Natural killer cell treated with Interleukin-12 subunit alpha and Interleukin-12 subunit beta and Interleukin-15 and Interleukin-18, amount 100 ng/mL, for 72 hours (primary cell): ENCODE results near the gene RTKN. TPM values are rescaled to one million over a fixed set of nuclear protein-coding genes. Genes with fewer than 3 reads are reported as not detected.
A peak's percentile ranks its signal among the peaks of the same experiment; 100 is the strongest.
"Not testable (repeated sequence)": the region's sequence is repeated elsewhere in the genome, so short reads cannot be mapped to it uniquely, and the experiment has no call there.

Experiments
- ATAC-seq, 2 donors: fragments of 150-1000 bp; cut with Tn5 transposase in 1 of 2; sonication (Bioruptor Pico), chemical (Tn5 transposase) in 1 of 2; 2 replicates each; pipeline ENCODE4 v1.10.0; 2021
- DNase-seq: peaks from one replicate; pipeline ENCODE4 v3.0.0; 2022; ENCODE audit warnings: low spot score
- H3K27ac Mint-ChIP-seq, 2 donors: 1 replicate in 1 of 2; 2 replicates in 1 of 2; pipeline ENCODE4 v1.8.0; 2022; ENCODE audit warnings: mixed read lengths in 2 of 2, mild to moderate bottlenecking in 1 of 2, moderate library complexity in 1 of 2
- H3K27me3 Mint-ChIP-seq, 2 donors: 1 replicate in 1 of 2; 2 replicates in 1 of 2; pipeline ENCODE4 v1.8.0; 2022; ENCODE audit warnings: mixed read lengths in 2 of 2
- H3K36me3 Mint-ChIP-seq: one replicate; pipeline ENCODE4 v1.8.0; 2022; ENCODE audit warnings: mixed read lengths
- H3K4me1 Mint-ChIP-seq, 2 donors: 1 replicate in 1 of 2; 2 replicates in 1 of 2; pipeline ENCODE4 v1.8.0; 2022; ENCODE audit warnings: low read depth in 2 of 2, mixed read lengths in 2 of 2, mild to moderate bottlenecking in 1 of 2
- H3K4me3 Mint-ChIP-seq: one replicate; pipeline ENCODE4 v1.8.0; 2022; ENCODE audit warnings: mixed read lengths
- H3K9me3 Mint-ChIP-seq: 2 replicates; pipeline ENCODE4 v1.8.0; 2022; ENCODE audit warnings: mixed read lengths
- total RNA-seq, 2 donors: library from RNA; stranded (reverse); gene quantifications; one replicate each; pipeline ENCODE4 v1.2.3, GENCODE V29; 2022

RTKN gene
- total RNA-seq, 2 donors from 2014 or later: 4.6 to 11.6 TPM

DNA sequence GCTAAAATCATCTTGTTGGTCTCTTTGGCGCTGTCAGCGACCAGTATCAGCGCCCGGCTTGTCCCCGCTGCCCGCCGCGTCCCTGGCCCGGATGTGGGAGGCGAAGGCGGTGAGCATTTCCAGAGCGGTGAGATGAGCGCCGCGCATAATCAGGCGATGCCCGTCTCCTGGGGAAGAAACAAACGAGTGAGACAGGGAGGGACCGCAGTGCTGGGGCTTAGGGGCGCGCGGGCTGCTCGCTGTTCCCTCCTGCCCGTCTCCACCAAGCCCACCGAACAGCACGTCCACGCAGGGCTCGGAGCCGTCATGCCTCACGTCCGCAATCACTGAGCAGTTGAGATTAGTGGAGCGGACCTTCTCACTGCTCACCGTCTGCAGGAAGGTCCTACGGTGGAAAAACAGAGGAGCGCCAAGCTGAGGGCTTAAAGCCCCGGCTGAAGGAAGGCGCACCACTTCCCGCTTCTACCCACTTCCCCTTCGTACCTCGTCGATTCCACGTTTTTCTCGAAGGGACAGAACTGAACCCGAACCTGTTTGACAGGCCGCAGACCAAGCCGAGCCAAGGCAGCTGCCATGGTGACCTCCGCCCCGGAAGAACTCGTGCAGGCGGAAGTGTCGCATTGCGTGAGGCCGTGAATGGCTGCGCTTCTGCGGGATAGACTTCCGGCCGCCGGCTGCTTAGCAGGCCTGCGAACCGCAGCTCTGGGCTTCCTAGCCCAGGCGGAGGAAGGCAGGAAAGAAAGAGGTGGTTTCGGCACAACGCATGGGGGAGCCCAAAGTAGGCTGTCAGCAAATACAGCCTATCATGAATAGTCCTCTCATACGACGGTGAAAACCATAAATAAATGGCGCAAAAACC lies 30.6 kb upstream of the RTKN start, which contains the start of gene MRPL53:
Gene MRPL53 (minus strand): TSS at position 595 of the 859 bp plus-strand sequence. CDS start 20 bp downstream, at position 575.
- peak; percentile 97 for ATAC-seq
- peak within 1 kb of the TSS; percentile 99 for H3K4me3 Mint-ChIP-seq
- no peaks in the 10 kb centered on the region for H3K27me3 Mint-ChIP-seq
- peaks cover 13% of the 10 kb centered on the region for H3K36me3 Mint-ChIP-seq
- DNase-seq: peak; percentile 97
- H3K4me1 Mint-ChIP-seq: peaks cover 27 to 38% of the 10 kb centered on the region in 2 donors
- H3K27ac Mint-ChIP-seq: peak within 1 kb of the TSS; percentile 97 to 99
- no peaks in the 10 kb centered on the region for H3K9me3 Mint-ChIP-seq

DNA sequence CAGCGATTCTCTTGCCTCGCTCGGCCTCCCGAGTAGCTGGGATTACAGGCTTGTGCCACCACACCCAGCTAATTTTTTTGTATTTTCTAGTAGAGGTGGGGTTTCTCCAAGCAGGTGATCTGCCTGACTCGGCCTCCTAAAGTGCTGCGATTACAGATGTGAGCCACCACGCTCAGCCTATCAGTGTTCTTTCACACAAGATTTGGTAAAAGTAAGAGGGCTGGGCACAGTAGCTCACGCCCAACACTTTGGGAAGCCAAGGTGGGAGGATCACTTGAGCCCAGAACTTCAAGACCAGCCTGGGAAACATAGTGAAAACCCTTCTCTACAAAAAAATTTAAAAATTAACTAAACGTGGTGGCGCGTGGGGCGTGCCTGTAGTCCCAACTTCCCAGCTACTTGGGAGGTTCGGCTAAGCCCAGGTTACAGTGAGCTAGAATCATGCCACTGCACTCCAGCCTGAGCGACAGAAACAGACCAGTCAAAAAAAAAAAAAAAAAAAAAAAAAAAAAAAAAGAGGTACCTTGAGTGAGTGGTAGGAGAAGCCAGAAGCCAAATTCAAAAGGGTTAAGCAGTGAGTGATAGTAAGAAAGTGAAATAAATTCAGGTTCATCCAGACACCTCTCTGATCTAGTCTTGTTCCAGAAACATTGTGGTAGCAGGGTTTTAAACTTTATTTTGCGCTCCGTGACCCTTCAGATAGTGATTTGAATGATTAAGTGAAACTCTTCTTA lies 29.8 kb upstream of the RTKN start:
- Mint-ChIP-seq H3K36me3 (peaks cover 13% of the 10 kb centered on the region), H3K4me1 (peaks cover 27 to 32% of the 10 kb centered on the region in 2 donors), H3K27ac (peak overlapping the region; percentile 97 to 99), H3K4me3 (peak overlapping the region; percentile 99), H3K9me3 (no peaks in the 10 kb centered on the region), H3K27me3 (no peaks in the 10 kb centered on the region)
- ATAC-seq: no peak
- no peak for DNase-seq

DNA sequence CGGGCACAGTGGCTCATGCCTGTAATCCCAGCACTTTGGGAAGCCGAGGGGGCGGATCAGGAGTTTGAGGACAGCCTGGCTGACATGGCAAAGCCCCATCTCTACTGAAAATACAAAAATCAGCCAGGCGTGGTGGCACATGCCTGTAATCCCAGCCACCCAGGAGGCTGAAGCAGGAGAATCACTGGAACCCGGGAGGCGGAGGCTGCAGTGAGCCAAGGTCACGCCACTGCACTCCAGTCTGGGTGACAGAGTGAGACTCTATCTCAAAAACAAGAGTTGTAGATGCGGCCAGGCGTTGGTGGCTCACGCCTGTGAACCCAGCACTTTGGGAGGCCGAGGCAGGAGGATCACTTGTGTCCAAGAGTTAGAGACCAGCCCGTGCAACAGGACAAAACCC lies 29.0 kb upstream of the RTKN start:
- peaks cover 13% of the 10 kb centered on the region for H3K36me3 Mint-ChIP-seq

DNA sequence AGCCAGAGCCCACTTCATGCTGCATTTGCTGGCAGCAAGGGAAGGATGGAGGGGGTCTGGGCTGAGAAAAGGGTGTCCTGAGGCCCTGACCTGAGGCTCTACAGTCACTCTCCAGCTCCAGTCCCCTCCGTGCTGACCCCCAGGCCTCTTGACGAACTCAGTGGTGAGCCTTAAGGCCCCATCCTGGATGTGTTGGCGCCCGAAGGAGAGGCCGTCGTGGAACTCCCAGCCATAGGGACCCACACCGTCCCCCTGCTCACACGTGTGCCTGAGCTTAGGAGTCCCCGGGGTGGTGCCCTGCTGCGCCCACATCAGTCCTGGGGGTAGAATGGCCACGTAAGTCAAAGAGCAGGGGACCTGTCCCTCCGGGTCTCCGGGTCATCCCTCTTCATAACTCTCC lies 22.7 kb upstream of the RTKN start:
- peaks cover 23 to 35% of the 10 kb centered on the region in 2 donors for H3K4me1 Mint-ChIP-seq
- H3K27ac Mint-ChIP-seq: peak overlapping the region; percentile 97 to 100
- H3K27me3 Mint-ChIP-seq: no peaks in the 10 kb centered on the region
- ATAC-seq (peak in 1 of 2 donors; percentile 29), DNase-seq (no peak)
- peak overlapping the region; percentile 97 for H3K4me3 Mint-ChIP-seq
- H3K9me3 Mint-ChIP-seq: no peaks in the 10 kb centered on the region
- no peaks in the 10 kb centered on the region for H3K36me3 Mint-ChIP-seq

More for the DNA sequence above, 29.0 kb upstream of the RTKN start:
- Mint-ChIP-seq H3K4me1 (peaks cover 32 to 36% of the 10 kb centered on the region in 2 donors), H3K4me3 (peak overlapping the region; percentile 67), H3K27ac (peak overlapping the region; percentile 75 to 87)
- not testable (repeated sequence) for H3K27me3 Mint-ChIP-seq, DNase-seq, ATAC-seq, H3K9me3 Mint-ChIP-seq

DNA sequence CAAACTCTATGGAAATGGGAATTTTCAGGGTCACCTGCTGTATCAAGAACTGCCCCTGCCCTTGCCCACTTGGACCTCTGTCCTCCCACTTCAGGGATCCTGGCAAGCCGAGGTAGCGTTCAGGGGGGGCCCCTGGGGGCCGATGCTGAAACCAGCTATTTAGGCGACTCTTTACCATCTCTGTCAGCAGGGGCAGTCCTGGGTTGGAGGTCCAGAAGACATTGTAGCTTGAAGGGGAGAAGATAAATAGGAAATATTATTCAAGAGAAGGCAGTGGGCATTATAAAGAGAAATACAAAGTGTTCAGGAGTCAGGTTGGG lies 21.0 kb upstream of the RTKN start:
- H3K4me3 Mint-ChIP-seq: peak overlapping the region; percentile 52
- ATAC-seq: no peak
- H3K27ac Mint-ChIP-seq: peak overlapping the region; percentile 47 to 73
- H3K4me1 Mint-ChIP-seq: peaks cover 35 to 49% of the 10 kb centered on the region in 2 donors
- DNase-seq: no peak
- no peaks in the 10 kb centered on the region for H3K27me3 Mint-ChIP-seq
- no peaks in the 10 kb centered on the region for H3K36me3 Mint-ChIP-seq
- H3K9me3 Mint-ChIP-seq: no peaks in the 10 kb centered on the region

DNA sequence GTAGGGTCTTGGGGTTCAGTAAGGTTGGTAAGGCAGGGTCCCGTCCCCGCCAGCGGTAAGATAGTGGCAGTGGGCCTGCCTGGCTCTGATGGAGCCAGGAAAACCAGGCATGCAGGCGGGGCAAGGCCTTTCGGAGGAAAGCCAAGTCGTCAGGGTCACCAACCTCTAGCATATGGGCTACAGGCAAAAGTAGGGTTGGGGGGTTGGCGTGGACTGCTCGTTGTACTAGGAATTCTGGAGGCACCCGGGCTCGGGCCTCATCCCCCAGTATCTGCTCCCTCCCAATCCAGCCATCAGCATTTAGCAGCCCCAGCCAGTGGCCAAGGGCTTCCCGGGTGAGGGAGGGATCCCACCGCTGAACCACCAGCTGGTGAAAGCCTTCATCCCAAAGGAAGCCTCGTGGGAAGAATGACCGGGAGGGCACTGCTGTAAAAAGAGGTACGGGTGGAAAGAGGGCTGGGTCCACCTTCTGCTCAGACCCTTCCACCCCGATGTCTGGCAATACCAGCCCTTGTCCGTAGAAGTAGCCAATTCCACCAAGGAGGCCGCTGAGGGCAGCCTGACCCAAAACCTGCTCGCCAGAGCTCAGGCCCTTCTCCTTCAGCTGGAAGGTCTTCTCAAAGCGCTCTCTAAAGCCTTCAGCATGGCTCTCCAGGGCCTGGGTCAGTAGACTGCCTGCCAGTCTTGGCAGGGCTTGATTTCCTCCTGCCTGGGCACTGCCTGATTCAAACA lies 20.5 kb upstream of the RTKN start:
- H3K4me1 Mint-ChIP-seq: peaks cover 38 to 55% of the 10 kb centered on the region in 2 donors
- DNase-seq: no peak
- H3K9me3 Mint-ChIP-seq: no peaks in the 10 kb centered on the region
- no peaks in the 10 kb centered on the region for H3K27me3 Mint-ChIP-seq
- H3K4me3 Mint-ChIP-seq: no peak overlapping the region
- H3K36me3 Mint-ChIP-seq: no peaks in the 10 kb centered on the region
- peak overlapping the region; percentile 47 to 73 for H3K27ac Mint-ChIP-seq
- no peak for ATAC-seq

DNA sequence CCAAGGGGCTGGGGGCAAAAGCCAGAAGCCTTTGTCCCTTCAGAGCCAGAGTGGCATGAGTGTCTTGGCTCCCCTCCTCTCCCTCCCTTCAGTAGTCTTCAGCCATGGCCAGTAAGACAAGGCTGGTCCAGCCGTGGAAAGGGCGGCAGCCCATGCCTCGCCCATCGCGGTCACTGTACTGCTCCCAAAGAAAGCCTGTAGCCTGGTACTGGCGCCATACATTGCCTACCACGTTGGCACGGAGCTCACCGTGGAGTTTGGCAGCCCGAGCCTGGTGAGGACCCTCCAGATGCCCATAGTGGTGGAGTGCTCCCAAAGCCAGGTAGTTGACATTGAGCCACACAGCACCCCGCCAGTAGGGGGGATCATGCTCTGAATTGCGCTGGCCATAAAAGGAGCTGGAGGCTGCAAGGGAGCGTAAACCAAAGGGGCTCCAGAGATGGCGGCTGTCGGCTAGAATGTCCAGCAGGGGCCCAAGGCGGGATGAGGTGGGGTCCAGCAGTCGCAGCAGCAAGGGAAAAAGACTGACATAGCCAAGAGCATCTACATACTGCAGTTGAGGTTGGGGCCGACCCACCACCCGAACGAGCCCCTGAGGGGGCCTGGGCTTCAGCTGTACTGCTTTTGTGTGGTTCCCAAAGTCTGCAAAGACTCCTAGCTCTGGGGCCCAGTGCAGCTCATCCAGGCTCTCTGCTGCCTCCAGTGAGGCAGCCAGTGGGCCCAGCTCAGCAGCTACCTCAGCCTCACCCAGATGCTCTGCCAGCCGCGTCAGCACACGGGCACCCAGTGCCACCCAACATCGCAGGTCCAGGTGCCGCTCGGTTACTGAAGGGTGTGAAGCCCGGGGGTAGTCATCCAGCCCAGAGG lies 19.7 kb upstream of the RTKN start:
- Mint-ChIP-seq H3K4me1 (peaks cover 44 to 63% of the 10 kb centered on the region in 2 donors), H3K9me3 (no peaks in the 10 kb centered on the region), H3K4me3 (no peak overlapping the region), H3K27me3 (no peaks in the 10 kb centered on the region), H3K27ac (no peak overlapping the region), H3K36me3 (peaks cover under 1% of the 10 kb centered on the region)
- no peak for ATAC-seq
- DNase-seq: no peak

DNA sequence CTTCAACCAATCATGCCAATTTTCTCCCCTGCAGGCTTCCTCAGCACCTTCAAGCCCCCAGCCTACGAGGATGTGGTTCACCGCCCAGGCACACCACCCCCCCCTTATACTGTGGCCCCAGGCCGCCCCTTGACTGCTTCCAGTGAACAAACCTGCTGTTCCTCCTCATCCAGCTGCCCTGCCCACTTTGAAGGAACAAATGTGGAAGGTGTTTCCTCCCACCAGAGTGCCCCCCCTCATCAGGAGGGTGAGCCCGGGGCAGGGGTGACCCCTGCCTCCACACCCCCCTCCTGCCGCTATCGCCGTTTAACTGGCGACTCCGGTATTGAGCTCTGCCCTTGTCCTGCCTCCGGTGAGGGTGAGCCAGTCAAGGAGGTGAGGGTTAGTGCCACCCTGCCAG lies 18.4 kb upstream of the RTKN start:
- Mint-ChIP-seq H3K4me3 (peak overlapping the region; percentile 98), H3K4me1 (peaks cover 47 to 65% of the 10 kb centered on the region in 2 donors), H3K27ac (peak overlapping the region; percentile 91 to 98)
- H3K27me3 Mint-ChIP-seq, DNase-seq, H3K9me3 Mint-ChIP-seq, ATAC-seq, H3K36me3 Mint-ChIP-seq: not testable (repeated sequence)

DNA sequence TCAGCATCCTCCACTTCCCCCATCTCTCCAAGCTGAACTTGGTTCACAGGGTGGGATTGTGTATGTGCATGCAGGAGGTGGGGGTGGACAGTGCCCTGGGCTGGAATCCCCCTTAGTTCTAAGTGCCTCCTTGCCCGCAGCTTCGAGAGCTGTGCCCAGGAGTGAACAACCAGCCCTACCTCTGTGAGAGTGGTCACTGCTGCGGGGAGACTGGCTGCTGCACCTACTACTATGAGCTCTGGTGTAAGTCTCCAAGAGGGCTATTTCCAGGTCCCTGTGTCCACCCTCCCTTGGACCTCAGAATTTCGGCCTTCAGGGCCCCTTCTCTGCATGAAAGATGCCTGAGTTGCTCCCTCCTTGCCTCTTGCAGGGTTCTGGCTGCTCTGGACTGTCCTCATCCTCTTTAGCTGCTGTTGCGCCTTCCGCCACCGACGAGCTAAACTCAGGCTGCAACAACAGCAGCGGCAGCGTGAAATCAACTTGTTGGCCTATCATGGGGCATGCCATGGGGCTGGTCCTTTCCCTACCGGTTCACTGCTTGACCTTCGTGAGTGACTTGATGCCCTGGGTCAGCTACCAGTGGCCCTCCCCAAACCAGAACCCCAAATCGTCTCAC lies 17.9 kb upstream of the RTKN start:
- Mint-ChIP-seq H3K27ac (peak overlapping the region; percentile 91 to 98), H3K4me3 (peak overlapping the region; percentile 98), H3K4me1 (peaks cover 52 to 71% of the 10 kb centered on the region in 2 donors)
- not testable (repeated sequence) for ATAC-seq, DNase-seq, H3K36me3 Mint-ChIP-seq, H3K9me3 Mint-ChIP-seq, H3K27me3 Mint-ChIP-seq

DNA sequence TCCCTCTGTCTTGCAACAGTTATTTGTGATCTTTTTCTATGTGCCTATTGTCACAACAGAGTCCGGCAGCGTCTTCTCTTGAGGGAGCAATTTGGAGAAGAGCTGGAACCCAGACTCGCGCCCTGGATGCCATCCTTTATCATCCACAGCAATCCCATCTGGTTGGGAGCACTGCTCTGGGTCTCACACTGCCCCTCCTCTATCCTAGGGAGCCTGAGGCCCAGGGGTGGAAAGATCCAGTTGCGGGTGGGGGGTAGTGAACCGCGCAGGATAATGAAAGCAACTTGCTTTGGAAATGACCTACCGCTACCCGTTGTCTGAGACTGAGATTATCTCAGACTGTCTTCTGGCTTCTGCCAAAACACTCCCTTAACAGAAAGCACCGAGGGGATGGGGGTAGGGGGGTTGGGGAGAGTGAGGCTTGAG lies 17.2 kb upstream of the RTKN start:
- ATAC-seq: no peak
- Mint-ChIP-seq H3K9me3 (no peaks in the 10 kb centered on the region), H3K4me3 (peak overlapping the region; percentile 98), H3K4me1 (peaks cover 56 to 73% of the 10 kb centered on the region in 2 donors), H3K27ac (peak overlapping the region; percentile 91 to 98), H3K27me3 (no peaks in the 10 kb centered on the region), H3K36me3 (peaks cover 5% of the 10 kb centered on the region)
- DNase-seq: no peak

DNA sequence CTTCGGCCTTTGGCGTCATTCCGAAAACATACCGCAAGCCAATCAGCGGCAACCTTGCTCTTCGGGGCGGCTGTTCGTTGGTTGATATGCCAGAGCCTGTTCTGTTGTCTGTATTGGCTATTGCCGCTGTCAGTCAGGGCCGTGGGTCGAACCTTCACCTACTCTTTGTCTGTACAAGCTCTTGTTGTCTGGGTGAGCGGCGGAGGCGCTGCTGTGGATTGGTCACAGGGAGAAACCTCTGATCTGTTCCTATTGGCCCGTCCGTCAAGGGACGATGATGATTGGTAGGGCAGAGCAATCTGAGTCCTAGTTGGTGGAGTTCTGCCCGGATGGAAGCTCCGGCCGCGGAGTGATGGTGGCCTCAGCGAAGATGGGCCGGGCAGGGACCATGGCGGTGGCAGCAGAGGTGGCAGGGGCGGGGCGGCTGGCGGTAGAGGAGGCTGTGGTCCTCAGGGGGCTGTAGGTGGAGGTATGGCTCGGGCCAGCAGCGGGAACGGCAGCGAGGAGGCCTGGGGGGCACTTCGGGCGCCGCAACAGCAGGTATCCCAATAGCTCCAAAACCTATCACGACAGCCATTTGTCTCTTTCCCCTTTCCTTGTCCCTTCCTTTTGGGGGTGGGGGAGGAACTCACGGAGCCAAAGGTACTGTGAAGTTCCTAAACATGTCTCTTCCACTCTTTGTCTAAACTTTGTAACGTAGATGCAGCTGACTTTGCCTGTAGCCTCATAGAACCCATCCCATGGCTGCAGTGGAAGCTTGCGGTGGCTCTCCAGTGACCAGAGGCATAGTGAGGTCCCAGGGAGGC lies 16.6 kb upstream of the RTKN start, which contains the start of gene WBP1:
Gene WBP1 (plus strand): TSS at position 307 of the 806 bp plus-strand sequence. CDS start 165 bp downstream, at position 472.
- peaks cover 55 to 73% of the 10 kb centered on the region in 2 donors for H3K4me1 Mint-ChIP-seq

More for the DNA sequence above, 16.6 kb upstream of the RTKN start, which contains the start of gene WBP1:
- no peaks in the 10 kb centered on the region for H3K9me3 Mint-ChIP-seq
- peak within 1 kb of the TSS; percentile 98 for H3K4me3 Mint-ChIP-seq
- DNase-seq (peak; percentile 100), ATAC-seq (peak; percentile 92 to 94)
- no peaks in the 10 kb centered on the region for H3K27me3 Mint-ChIP-seq
- peaks cover 5% of the 10 kb centered on the region for H3K36me3 Mint-ChIP-seq
- peak within 1 kb of the TSS; percentile 91 to 98 for H3K27ac Mint-ChIP-seq
